Heart left ventricle (tissue), 13 donors: ENCODE measurements around the gene BNC2.

Source experiments
- CTCF ChIP-seq, 12 donors: fragments of 200-600 bp; sonication (generic) in 4 of 12; IDR thresholded peaks; one replicate each; pipeline versions ENCODE4 v1.5.0 to v1.8.0; 2018 to 2022; ENCODE audit warnings: antibody characterized with exemption in 12 of 12, mild to moderate bottlenecking in 5 of 12
- POLR2A ChIP-seq, 2 donors: fragments of 450-650 bp; IDR thresholded peaks; one replicate each; pipeline ENCODE4 v1.6.1; 2017; ENCODE audit warnings: antibody characterized with exemption in 2 of 2, mild to moderate bottlenecking in 2 of 2, moderate library complexity in 2 of 2
- donor health status: ischemic (EF 13 %, LVEDD 7.1; RV severe dilation, severe dysfunction).
- donor health status: DM: no; HTN: yes; CAD: no.
- donor health status: DM: no; HTN: no; CAD: no.
- donor health status: ischemic (EF 25% LVEDD 6.9; RV normal size, moderate dysfunction).
- donor health status: ischemic (EF 25% LVEDD 5.7; RV mildly dilated, moderate dysfunction).
- donor health status: ischemic (EF 35%, LVEDD 5.7; RV mildly dilated, moderate dysfunction).
- donor health status: nonischemic (EF 11% LVEDD 7.7; RV severe dilation, severe dysfunction).
- donor health status: DM: yes; HTN: yes; CAD: no.
- donor health status: PGD.
- donor health status: ischemic (EF 29% LVEDD 5.4; RV normal size, mild dysfunction).
- donor health status: nonischemic (EF 23%, LVEDD 6.1; RV moderate dilation, normal function).

GRCh38 chr9:16654596-16655126, 215.8 kb downstream of the BNC2 start:
- TF ChIP-seq CTCF (IDR thresholded peaks at IDR 0.05) (no peak), POLR2A (IDR thresholded peaks at IDR 0.05) (no peak)
